CD4-positive, alpha-beta T cell treated with Interleukin-4 for 4 hours (primary cell): ENCODE data around the gene DENND1B.

Source experiments
- DNase-seq: peaks from one replicate; pipeline ENCODE4 v3.0.0-alpha.2; 2020

Gene DENND1B

DNA sequence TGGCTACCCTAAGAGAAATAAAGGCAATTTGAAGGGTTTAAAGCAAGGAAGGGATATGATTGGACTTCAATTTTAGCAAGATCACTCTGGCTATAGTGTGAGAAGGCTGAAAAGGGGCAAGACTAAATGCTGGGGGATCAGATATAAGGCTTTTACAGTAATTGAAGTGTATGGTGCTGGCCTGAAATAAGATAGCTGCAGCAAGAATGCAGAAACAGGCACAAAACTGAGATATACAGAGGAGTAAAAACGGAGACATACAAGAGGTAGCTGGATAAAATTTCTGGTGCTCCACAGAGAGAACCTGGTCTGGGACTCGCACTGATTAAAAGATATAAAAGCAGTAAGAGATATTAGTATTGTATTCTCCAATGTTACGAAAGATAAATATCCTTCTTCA lies 92.0 kb downstream of the DENND1B start:
- DNase-seq: no peak

DNA sequence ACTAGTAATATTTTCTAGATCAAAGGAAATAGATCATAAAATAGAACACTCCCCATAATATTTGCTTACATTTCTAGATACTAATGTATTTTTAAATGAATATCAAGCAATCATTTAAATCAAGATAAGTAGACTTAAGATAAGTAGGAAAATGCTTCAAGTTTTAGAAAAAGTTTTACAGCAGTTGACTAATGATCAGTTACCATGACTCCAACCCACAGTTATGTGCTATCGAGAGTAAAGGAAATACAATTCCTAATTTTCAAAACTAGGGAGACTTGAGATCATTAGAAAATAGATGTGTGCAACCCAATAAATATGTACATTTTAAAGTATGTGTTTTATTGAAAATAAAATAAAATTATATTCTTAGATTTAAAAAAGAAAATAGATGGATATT lies 95.0 kb downstream of the DENND1B start:
- no peak for DNase-seq

DNA sequence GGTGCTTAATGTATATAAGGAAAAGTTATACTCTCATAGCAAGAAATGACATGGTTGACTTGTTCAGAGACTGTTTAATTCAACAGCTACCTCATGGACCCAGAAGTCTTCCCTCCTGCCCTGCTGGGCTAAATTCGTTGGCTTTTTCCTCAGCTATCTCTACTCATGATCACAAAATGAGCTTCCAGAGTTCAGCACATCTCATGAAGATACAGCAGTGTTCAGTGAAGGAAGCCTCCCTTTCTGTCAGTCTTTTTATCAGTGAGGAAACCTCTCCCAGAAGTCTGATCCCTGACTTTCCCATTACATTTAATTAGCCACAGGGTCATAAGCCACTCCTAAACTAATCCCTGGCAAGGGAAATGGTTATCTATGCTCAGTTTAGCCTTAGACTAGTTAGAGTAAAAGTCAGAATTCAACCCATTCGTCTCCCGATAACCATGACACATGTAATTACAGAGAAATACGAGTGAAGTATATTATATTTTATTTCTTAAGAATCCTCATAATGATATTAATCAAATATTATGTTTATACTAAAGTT lies 97.5 kb downstream of the DENND1B start:
- DNase-seq: no peak

DNA sequence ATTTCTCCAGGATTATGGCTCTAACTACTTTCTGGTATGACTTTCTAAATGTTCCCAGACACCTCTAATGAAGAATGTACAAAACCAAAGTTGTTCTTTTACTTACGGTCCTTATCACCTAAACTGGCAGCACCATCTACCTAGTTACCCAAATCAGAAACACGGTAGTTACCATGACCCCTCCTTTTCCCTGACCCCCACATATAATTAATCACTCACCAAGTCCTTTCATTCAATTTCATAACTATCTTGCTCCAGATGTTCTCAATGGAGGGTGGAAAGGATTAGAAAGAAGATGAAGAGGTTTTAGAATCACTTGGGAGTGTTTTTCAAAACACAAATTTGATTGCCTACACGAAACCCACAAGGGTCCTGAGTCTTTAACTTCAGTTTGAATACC lies 98.0 kb downstream of the DENND1B start:
- DNase-seq: no peak

DNA sequence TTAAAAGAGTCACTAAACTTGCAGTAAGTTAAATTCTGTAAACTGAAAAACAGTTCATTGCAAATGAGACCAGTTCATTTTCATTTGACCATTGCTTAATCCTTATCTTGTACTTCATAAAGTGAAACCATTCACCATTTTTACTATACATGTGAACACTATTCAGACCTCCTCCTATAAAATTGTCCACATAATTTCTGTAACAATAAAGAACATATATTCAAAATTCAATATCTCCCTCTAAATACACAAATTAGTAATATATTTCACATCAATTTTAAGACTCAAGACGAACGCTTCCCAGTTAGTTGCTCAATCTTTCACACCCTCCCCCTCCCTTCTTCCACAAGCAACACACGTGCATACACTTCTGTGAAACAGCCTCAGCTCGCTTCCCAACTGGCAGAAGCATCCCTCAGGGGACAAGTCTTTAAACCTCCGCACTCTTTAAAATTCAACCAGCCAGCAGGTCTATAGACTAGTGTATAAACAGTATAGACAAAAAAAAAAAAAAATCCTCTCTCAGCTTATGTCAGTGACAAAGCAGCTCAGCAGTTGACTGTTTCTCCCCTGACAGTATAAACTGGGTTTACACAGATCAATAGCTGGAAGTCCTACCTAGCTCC lies 99.6 kb downstream of the DENND1B start:
- no peak for DNase-seq

DNA sequence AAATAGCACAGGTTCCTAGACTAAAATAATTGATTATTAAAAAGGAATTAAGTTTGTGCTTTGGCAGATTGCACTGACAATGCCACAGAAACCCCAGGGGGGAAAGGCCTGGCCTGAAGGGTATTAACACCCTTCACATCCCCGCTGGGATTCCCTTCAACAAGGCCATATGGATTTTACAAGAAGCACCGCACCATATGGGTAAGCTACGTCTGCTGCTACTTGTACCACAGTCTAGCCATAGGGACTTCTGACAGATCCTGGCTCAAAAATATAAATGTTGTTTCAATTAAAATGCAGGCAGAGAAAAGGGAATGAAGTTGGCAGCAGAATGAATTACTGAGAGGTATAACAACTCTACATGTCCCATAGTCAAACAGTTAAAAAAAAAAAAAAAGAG lies 101.0 kb downstream of the DENND1B start:
- DNase-seq: no peak

DNA sequence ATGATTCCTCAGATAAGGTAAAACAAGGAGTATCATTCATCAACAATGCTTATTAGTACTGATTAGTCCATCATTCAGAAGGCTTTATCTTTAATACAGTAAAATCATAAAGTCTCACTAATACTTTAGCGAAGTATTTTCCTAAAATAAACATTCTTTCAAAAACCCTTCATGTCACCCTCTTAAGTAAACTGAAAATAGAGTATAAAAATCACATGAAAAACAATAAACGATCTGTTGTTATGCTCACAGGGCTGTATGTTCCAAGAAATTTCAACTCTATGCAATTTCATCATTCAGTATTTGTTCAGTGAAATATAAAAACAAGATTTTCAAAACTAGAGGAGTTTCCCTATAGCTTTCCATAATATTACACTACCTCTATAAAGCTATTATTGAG lies 102.0 kb downstream of the DENND1B start:
- DNase-seq: no peak

DNA sequence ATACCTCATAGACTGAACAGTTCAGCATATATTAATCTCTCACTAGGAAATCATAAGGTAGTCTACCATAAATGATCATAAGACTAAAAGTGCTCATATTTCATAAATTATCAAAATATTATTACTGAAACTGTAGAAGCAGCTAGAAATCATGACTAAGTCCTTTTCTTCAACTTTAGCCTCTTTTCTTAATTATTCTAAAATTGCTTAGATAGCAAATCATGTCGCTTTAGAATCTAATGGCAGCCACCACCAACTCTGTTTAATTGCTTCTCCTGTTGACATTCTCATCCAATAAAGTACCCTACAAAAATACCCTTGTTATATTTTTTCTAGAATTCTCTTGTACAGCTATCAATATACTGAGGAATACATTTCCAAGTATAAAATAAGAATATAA lies 102.9 kb downstream of the DENND1B start:
- DNase-seq: no peak

DNA sequence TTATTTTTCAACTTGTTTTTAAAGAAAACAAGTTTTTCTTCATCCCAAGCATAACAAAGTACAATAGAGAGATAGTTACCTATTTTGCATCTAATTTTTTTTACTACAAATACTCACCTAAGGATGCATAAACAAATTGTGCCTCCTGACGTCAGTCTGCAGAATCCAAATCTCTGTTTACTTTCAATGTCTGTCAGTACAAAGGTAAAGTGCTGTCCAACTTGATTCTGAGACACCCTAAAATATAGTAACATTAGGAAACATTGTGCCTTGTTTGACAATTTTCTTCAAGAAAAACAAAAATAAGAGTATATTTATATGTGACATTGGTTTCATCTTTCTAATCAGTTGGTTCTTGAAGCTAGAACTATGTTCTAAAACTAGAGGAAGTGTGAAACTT lies 103.4 kb downstream of the DENND1B start:
- no peak for DNase-seq

DNA sequence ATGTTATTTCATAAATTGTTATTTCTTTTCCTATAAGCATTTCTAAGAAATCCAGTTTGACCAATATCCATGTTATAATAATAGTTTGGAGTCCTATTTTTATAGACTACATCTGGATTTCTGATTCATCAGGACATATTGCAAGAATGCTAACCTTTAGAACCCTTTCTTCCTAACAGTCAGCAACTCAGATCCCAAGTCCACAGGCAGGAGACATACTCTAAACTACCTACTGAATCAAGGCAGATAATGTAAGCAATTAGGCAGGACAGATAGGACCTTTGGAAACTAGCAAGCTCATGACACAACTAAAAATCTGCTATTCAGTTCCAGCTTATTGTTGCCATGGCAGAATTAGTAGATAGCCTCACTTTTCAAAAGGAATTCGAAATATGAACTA lies 104.1 kb downstream of the DENND1B start:
- no peak for DNase-seq

DNA sequence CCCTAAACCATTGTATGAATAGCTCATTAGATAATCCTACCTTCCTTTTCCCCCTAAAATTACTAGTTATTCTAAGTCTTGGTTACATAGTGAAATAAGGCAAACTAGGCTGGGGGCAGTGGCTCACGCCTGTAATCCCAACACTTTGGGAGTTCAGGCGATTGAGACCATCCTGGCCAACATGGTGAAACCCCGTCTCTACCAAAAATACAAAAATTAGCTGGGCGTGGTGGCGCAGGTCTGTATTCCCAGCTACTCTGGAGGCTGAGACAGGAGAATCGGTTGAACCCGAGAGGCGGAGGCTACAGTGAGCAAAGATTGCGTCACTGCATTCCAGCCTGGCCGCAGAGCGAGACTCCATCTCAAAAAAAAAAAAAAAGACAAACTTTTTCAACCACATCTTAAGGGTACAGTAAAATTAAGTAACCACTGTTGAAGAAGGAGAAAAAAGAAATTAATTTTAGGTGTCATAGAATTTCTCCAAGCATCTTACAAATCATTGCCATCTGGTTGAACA lies 108.5 kb downstream of the DENND1B start:
- no peak for DNase-seq

DNA sequence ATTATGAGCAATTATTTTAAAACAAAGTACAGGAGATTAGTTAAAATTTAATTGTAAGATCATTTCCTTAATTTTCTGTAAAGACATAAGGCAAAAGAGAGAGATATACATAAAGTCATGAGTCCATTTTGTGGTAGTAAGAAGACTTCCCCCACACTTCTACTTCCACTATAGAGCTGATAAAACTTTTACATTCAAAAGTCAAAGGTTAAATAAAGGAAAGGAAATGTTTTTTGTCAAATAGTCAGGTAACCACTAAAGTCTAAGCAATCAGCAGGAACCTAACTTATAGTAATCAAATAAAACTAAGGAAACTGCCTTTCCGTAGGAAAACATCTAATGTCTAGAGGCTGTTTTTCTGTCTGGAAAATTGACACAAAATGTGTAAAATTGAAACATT lies 110.9 kb downstream of the DENND1B start:
- DNase-seq: no peak

DNA sequence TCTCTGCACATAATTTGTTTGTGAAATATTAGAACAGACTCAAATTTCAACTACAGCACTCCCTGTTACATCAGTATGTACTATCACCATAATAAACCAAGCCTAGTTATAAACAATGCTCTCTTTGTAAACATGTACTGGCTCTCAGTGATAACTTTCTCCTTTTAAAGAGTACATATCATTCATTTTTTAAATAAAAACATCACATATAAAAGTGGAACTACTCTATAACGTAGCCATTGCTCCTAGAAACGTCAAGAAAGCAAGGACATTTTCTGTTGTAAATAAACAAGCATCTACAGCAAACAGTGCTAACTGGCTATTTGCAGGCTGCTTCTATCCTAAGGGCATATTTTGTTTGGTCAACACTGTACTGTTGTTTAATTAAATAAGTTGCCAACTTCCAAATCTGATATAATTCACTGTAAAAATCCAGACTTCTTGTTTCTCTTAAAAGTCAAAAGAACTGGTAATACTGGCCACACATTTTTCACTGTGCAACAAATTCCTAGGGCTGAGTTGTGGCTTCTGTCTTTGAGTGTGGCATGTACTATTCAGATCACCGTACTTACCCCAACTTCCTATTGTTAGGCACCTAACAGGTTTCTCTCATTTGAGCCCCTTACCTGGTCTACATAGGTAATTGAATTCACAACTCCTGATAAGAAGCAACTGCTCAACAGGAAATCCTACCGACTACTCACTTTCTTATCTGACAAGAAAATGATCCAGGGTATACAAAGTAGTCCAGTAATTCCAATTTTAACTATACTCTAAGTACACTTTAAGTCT lies 111.9 kb downstream of the DENND1B start:
- no peak for DNase-seq

DNA sequence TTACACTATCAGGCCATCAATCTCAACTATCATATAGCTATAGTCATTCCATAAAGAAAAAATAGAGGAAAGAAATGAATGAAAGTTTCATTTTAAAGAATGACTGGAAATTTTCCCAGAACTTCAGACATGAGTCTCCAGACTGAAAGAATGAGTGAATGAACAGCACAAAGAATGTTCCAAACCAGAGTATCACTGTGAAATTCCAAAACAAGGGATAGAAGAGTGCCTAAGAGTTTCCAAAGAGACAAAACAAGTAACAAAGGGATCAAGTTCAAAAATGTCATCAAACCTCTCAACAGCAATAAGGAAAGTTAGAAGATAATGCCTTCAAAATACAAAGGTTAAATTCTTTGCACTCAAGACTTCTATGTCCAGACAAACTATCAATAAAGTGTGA lies 114.9 kb downstream of the DENND1B start:
- DNase-seq: no peak

DNA sequence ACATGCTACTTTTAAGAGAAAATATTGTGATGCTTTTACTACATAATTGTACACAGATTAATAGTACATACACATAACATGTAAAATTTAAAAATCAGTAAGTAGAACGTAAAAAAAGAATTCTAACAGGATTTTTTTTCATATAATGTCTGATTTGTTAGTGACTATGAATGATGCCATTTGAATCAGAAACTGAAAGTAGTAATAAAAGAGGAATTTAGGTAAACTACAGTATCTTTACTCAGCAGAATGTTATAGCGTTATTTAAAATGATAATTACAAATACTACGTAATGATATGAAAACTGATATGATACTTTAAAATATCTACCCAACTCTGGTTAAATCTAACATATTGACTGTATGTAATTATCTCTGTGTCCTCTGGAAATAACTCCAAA lies 116.1 kb downstream of the DENND1B start:
- DNase-seq: no peak

DNA sequence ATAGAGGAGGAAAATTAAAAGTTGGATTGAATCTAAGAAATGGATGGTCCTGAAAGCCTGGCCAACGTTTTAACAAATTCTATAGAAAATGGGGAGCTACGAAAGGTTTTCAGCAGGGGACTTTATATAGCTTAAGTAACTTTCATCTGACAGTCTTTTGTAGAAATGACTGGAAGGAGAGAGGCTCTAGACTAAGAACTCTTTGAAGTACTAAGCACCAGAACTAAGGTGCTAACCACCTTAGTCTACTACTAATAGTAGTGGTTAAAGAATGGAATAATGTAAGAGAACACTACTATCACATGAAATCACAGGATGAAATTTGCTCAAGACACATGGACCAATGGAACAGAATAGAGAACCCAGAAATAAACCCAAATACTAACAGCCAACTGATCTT lies 126.1 kb downstream of the DENND1B start:
- no peak for DNase-seq

DNA sequence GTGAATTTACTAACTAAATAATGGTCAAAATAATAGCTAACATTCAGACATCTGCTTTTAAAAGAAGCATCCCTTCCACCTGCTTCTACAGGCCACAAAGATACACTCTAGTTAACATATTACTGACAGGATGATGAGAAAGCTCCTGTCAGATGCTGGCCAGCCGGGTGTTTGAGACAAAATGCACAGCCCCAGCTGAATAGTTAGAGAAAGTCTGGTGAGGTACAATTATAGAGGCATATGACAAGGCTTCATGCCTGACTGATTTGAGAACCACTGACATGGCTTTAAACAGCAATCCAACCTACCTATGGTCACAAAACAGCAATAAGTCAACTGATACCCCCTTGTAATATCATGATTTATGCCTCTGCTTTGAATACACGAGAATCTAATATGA lies 137.0 kb downstream of the DENND1B start:
- no peak for DNase-seq

DNA sequence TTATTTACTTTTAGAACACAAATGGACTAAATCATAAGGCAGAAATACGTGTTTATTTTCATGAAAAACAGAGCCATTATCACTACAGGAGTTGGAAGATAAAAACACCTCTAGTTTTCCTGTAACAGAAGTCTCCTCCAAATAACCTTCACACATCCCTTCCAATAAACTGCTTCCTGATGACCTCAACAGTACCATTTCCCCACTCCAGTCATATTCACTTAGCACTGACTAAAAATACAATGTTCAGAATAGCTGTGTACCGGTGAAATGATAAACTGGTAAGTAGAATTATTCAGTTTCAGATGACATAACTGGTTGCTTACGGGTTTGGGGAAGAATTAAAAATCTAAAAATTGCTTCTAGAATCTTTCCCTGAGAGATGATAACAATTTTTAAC lies 137.9 kb downstream of the DENND1B start:
- no peak for DNase-seq

DNA sequence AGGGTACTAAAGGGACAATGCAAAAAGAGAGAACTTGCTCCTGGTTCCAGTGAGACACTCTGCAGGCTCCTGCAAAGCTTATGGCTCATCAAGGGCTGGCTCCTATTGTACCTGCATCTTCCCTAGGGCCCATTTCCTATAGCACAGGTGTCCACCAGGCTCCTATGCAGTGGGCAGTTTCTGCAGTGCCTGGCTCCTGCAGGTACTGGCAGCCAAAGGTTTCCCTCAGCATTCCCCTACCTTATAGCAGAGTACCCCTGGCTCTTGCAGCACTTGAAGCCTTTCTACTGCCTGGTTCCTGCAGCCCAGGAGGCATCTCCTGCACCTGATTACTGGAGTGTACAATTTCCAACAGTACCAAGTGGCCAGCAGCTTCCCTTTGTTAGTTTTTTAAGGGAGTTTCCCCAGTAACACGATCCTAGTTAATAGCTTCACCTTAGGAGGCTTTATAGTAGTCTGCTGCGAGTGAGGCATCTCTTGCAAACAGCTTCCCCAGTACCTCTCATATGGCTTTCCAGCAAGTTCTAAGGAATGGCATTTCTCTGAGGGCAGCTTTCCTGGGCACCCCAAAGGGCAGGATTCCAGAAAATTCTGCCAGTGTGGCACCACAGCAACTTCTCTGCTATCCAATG lies 141.7 kb downstream of the DENND1B start:
- DNase-seq: no peak

DNA sequence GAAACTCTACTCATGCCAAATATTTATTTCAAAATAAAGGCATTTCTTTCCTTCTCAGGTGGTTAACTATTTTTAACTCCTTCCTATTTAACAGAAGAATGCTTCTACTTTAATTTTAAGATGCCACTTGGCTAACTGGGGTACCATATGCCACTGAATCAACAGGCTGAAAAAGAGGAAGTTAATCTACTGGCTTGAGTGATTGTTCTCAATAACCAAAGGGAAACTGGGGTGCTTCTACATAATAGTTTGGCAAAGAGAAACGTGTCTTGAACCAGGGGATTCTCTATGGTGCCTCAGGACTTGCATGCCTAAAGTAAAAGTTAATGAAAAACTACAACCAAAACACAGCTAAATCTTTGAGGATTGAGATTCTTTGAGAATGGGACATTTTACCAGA lies 142.6 kb downstream of the DENND1B start:
- no peak for DNase-seq

DNA sequence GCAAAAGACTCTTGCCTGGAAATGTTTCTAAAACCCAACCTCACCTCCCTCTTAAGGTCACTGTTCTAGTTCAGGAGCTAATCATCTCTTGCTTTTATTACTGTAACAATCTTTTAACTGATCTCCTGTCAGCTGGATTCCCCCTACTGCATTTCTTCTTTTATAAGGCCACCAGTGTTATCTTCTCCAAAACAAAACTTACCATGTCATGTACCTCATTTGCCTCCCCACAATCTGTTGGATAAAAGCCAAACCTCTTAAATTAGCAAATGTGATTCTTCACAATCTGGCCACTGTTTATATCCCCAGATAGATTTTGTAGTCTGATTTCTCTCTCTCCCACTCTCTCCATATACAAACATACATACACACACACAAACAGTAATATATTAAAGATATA lies 143.3 kb downstream of the DENND1B start:
- no peak for DNase-seq

DNA sequence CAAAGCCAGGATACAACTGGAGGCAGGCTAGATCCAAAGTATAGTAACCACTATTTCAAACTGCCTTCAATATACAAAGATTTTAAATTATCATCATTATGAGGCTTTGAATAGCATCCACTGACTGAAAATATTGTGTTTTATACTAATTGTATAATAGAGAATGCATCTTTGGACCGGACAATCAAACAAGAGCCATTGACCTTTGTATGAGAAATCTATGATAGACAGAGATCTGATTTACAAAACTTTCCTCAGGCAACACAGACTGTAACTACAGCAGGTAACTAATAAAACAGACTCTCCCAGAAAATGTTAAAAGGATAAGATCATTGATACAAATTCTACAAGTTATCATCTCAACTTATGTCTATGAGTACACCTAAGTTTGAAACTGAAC lies 152.9 kb downstream of the DENND1B start:
- DNase-seq: no peak

DNA sequence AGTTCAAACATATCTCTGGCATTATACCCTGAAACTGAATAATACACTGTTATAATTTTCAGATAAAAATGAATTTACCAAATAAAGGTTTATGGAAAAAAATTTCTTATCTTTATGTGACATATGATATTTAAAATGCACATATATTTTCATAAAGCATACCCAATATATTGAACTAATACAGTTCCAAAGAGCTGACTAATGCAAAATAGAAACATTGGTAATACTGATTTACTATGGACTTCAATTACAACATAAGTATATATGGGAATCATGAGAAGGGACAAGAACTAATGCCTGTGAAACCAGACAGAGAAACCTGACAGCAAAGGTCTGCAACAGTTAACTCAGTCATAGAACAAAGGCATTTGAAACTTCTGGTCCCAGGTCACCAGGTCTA lies 153.5 kb downstream of the DENND1B start:
- no peak for DNase-seq

DNA sequence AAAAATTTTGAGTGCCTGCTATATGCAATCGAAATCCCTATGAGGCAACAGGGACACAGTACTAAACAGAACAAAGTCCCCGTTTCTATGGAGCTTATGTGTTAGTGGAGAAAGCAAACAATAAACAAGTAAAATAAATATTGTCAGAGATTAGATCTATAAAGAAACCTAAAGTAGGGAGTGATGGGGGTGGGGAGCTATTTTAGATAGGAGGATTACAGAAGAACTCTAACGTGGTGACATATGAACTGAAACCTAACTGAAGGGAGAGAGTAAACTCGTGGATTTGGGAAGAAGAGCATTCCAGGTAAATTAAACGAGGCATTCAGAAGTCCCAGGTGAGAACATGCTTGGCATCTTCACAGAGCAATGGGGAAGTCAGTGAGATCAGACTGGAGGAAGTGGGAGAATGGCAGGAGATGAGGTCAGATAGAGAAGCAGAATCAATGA lies 154.5 kb downstream of the DENND1B start:
- no peak for DNase-seq
